ENCODE results near the gene RCE1.
A peak's percentile ranks its signal among the peaks of the same experiment; 100 is the strongest.

RCE1 gene

GRCh38 chr11:66858939-66859685, 15.9 kb downstream of the RCE1 start:
- no peak for DNase-seq (ENCODE audit: low spot score)
- TF ChIP-seq CTCF (conservative IDR thresholded peaks at IDR 0.05; ENCODE audit: low read depth), result no peak
- ChIA-PET POLR2A (ENCODE audit: low non-redundant PET) (no interaction called here), CTCF (interaction anchor here (0.6 to 0.7 kb wide), 2 partner anchors 179 to 1065 kb away, joined by 4 to 5 read pairs; no protein-coding TSS in a partner anchor)
- H3K27ac ChIP-seq, result peak overlapping the region; percentile 94

- POLR2A ChIA-PET (ENCODE audit: low non-redundant PET), result interaction anchor here (0.7 kb wide), 1 partner anchor 35 kb away, joined by 3 read pairs; no protein-coding TSS in a partner anchor
- H3K27ac ChIP-seq, result peak overlapping the region; percentile 94
- DNase-seq (ENCODE audit: low spot score), result no peak
- CTCF ChIA-PET, result interaction anchor here (0.6 to 0.7 kb wide), 2 partner anchors 178 to 1066 kb away, joined by 4 to 5 read pairs; no protein-coding TSS in a partner anchor
- TF ChIP-seq CTCF (conservative IDR thresholded peaks at IDR 0.05; ENCODE audit: low read depth), result no peak
These were observed 16.6 kb downstream of the RCE1 start for GRCh38 chr11:66859686-66860448.

- no peak for DNase-seq (ENCODE audit: low spot score)
- ChIA-PET CTCF (no interaction called here), POLR2A (ENCODE audit: low non-redundant PET) (no interaction called here)
- H3K27ac ChIP-seq, result peak overlapping the region; percentile 94
- no peak for TF ChIP-seq CTCF (conservative IDR thresholded peaks at IDR 0.05; ENCODE audit: low read depth)
These were observed 17.2 kb downstream of the RCE1 start for GRCh38 chr11:66860449-66860831.

GRCh38 chr11:66861038-66861773, 18.0 kb downstream of the RCE1 start:
- no peak for DNase-seq (ENCODE audit: low spot score)
- ChIA-PET POLR2A (ENCODE audit: low non-redundant PET) (no interaction called here), CTCF (no interaction called here)
- H3K27ac ChIP-seq, result peak overlapping the region; percentile 94
- TF ChIP-seq CTCF (conservative IDR thresholded peaks at IDR 0.05; ENCODE audit: low read depth), result no peak

- H3K27ac ChIP-seq, result peak overlapping the region; percentile 94
- TF ChIP-seq CTCF (conservative IDR thresholded peaks at IDR 0.05; ENCODE audit: low read depth), result no peak
- DNase-seq (ENCODE audit: low spot score), result no peak
- ChIA-PET CTCF (interaction anchor here (1.1 kb wide), 1 partner anchor 113 kb away, joined by 3 read pairs; the partner anchor contains the start of gene C11orf86), POLR2A (ENCODE audit: low non-redundant PET) (interaction anchor here (0.6 kb wide), 1 partner anchor 378 kb away, joined by 5 read pairs; no protein-coding TSS in a partner anchor)
These were observed 18.7 kb downstream of the RCE1 start for GRCh38 chr11:66861774-66862558.
